GM19035 (cell line): ENCODE results near the gene FAM184B.

Experiments used
- ATAC-seq: cut with Tn5 transposase; IDR thresholded peaks from one replicate; pipeline ENCODE4 v1.9.1; 2021; ENCODE audit not compliant: unreplicated experiment

Gene FAM184B

DNA sequence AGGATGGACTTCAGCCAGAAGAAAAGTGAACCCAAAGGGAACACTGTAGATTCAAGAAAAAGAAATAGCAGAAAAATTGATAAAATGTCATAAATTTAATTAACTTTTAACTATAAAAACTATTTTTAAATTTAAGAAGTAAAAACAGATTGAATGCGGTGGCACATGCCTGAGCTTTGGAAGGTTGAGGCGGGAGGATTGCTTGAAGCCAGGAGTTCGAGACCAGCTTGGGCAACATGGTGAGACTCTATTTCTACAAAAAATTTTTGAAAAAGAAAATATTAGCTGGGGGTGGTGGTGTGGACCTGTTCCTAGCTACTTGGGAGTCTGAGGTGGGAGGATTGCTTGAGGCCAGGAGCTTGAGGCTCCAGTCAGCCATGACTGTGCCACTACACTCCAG, 3.0 kb downstream of the FAM184B start:
- ATAC-seq = no peak

- ATAC-seq = no peak
Measured at GRCh38 chr4:17773135-17773698, 8.2 kb downstream of the FAM184B start.

GRCh38 chr4:17771284-17771908, 10.0 kb downstream of the FAM184B start:
- no peak for ATAC-seq

GRCh38 chr4:17770845-17771244, 10.6 kb downstream of the FAM184B start:
- no peak for ATAC-seq

GRCh38 chr4:17769406-17770174, 11.8 kb downstream of the FAM184B start:
- no peak for ATAC-seq

DNA sequence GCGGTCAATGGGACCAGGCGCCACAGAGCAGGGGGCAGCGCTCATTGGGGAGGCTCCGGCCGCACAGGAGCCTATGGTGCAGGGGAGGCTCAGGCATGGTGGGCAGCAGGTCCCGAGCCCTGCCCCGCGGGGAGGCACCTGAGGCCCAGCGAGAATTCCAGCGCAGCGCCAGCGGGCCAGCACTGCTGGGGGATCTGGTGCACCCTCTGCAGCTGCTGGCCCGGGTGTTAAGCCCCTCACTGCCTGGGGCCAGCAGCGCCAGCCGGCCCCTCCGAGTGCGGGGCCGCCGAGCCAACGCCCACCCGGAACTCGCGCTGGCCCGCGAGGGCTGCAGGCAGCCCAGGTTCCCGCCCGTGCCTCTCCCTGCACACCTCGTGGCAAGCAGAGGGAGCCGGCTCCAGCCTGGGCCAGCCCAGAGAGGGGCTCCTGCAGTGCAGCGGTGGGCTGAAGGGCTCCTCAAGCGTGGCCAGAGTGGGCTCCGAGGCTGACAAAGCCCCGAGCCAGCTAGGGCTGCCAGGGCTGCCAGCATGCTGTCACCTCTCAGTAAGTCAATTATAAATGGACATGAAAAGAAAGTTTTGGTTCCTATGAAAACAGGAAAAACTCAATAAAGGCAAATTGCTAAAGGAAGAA, 14.5 kb downstream of the FAM184B start:
- no peak for ATAC-seq

- ATAC-seq = no peak
Measured at GRCh38 chr4:17765514-17766286, 15.7 kb downstream of the FAM184B start.

DNA sequence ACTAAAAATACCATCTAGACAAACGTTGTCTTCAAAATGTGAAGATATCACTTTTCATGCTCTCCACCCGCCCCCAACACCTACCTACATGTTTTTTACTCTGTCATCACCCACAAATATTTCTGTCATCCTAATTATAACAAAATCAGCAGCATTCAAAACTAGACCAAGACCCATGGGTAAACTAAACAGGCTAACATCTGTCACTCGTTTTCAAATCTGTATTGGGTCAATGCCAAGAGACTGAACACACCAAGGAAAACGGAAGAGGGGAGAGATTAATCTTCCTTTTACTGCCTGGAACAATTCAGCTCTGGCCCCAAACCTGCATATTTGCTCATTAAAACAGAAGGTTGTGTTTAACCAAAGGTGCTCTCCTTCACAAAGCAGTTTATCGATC, 17.5 kb downstream of the FAM184B start:
- ATAC-seq = no peak

GRCh38 chr4:17763416-17763815, 18.0 kb downstream of the FAM184B start:
- ATAC-seq = no peak

GRCh38 chr4:17762726-17763125, 18.7 kb downstream of the FAM184B start:
- ATAC-seq = no peak

- no peak for ATAC-seq
Measured at GRCh38 chr4:17761062-17761461, 20.4 kb downstream of the FAM184B start.

GRCh38 chr4:17760626-17761025, 20.8 kb downstream of the FAM184B start:
- no peak for ATAC-seq

- no peak for ATAC-seq
Measured at GRCh38 chr4:17758485-17758884, 22.9 kb downstream of the FAM184B start.

- ATAC-seq = no peak
Measured at GRCh38 chr4:17757621-17758020, 23.8 kb downstream of the FAM184B start.

DNA sequence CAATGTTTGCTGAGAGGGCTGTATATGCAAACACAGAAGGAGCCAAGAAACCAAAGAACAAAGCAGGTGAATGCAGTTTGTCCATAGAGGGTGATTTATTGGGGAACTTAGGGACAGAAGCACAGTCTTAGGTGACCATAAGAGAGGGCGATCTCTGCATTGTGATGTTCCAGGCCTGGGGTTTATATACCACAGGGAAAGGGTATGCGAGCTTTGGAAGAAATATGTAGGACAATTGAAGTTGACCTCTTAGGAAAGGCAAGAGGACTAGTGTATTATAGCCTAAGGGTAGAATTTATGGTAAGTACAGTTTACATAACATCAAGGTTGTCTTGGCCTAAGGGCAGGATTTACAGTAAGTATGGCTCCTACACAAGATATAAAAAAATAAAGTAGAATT, 27.8 kb downstream of the FAM184B start:
- ATAC-seq = no peak

DNA sequence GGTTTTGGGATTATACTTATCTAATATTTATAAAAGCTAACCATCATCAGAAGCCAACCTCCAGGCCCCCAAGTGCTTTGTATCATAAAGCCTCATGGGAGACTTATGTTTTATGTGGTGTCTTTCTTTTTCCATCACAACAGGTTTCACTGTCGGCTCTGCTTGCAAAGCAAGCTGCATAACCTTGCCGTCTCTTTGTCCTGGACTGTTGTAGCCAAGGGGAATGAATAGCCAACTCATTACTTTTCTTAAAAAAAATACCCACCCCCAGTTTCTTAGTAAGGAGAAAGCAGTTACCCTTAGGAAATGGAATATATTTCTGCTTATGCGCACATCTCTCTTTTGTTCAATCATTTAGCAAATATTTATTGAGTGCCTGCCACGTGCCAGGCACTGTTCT, 40.7 kb downstream of the FAM184B start:
- no peak for ATAC-seq

- no peak for ATAC-seq
Measured at GRCh38 chr4:17736484-17736883, 44.9 kb downstream of the FAM184B start.

DNA sequence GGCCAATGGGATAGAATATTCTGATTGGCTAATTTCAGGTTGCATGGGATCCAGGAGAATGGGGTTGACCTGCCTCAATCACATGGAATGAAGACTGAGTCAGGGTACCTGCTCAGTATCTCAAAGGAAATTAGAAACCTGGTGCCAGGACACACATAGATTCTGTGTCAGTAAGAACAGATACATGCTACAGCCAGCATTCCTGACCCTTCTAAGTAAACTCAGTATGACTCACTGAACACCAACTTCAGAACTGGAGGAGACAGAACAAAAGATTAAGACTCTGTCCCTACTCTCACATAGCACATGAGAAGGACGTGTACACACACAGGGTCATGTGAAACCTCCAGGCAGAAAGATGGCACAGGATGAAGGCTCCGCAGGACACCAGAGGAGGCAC, 54.5 kb downstream of the FAM184B start:
- no peak for ATAC-seq

DNA sequence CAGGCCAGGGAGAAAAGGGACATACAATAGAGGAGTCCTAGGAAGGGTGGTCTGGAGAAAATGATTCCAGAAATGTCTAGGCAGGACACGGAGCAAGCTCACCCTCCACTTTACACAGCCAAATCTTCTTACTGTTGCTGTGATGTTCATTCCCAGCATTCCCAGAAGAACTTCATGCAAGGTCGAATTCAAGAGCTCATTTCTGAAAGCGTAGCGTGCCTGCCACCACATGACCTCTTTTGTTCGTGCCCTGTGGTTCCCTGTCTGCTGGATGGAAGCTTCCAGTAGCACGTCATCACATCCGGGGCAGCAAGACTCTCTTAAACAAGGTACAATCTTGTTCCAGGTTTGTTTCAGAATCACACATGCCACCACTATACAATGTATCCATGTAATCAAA, 57.8 kb downstream of the FAM184B start:
- ATAC-seq = no peak

DNA sequence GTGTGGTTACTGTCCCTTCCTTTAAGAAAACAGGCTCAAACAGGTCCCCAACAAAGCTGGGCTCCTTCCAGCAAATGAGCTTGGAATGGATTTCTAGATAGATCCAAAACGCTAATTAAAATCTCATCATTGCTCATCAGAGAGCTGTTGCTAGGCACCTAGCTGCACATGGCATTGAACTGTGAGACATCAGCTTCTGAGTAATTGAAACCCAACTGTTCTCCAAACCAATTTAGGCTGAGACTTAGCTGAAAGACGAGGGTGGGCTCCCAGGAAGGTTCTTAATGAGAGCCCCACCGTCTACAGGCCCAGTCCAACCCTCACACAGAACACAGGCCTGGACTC, 59.1 kb downstream of the FAM184B start:
- ATAC-seq = no peak
